ENCODE measurements around the gene SETBP1.

Gene SETBP1

GRCh38 chr18:44967599-44967998 lies 286.9 kb downstream of the SETBP1 start:
- no peak for DNase-seq (ENCODE audit: low read depth in 2 of 2)

GRCh38 chr18:44968336-44968735 lies 287.6 kb downstream of the SETBP1 start:
- DNase-seq (ENCODE audit: low read depth in 2 of 2), result no peak

GRCh38 chr18:44969214-44969795 lies 288.6 kb downstream of the SETBP1 start:
- no peak for DNase-seq (ENCODE audit: low read depth in 2 of 2)

GRCh38 chr18:44973282-44973681 lies 292.6 kb downstream of the SETBP1 start:
- DNase-seq (ENCODE audit: low read depth in 2 of 2), result no peak

- no peak for DNase-seq (ENCODE audit: low read depth in 2 of 2)
Observed at GRCh38 chr18:44974174-44974573, 293.5 kb downstream of the SETBP1 start.

- no peak for DNase-seq (ENCODE audit: low read depth in 2 of 2)
Observed at GRCh38 chr18:44977856-44978255, 297.2 kb downstream of the SETBP1 start.

- no peak for DNase-seq (ENCODE audit: low read depth in 2 of 2)
Observed at GRCh38 chr18:44979748-44980147, 299.1 kb downstream of the SETBP1 start.

- DNase-seq (ENCODE audit: low read depth in 2 of 2), result no peak
Observed at GRCh38 chr18:44981121-44981520, 300.4 kb downstream of the SETBP1 start.

- no peak for DNase-seq (ENCODE audit: low read depth in 2 of 2)
Observed at GRCh38 chr18:44986933-44987332, 306.2 kb downstream of the SETBP1 start.

GRCh38 chr18:44987371-44987770 lies 306.7 kb downstream of the SETBP1 start:
- DNase-seq (ENCODE audit: low read depth in 2 of 2), result no peak

- DNase-seq (ENCODE audit: low read depth in 2 of 2), result no peak
Observed at GRCh38 chr18:44988821-44989587, 308.3 kb downstream of the SETBP1 start.

GRCh38 chr18:44996261-44996660 lies 315.6 kb downstream of the SETBP1 start:
- DNase-seq (ENCODE audit: low read depth in 2 of 2), result no peak

GRCh38 chr18:44997174-44997573 lies 316.5 kb downstream of the SETBP1 start:
- no peak for DNase-seq (ENCODE audit: low read depth in 2 of 2)

GRCh38 chr18:44998360-44998759 lies 317.7 kb downstream of the SETBP1 start:
- DNase-seq (ENCODE audit: low read depth in 2 of 2), result no peak

GRCh38 chr18:45004546-45005080 lies 323.9 kb downstream of the SETBP1 start:
- no peak for DNase-seq (ENCODE audit: low read depth in 2 of 2)

GRCh38 chr18:45006934-45007333 lies 326.2 kb downstream of the SETBP1 start:
- no peak for DNase-seq (ENCODE audit: low read depth in 2 of 2)

GRCh38 chr18:45007531-45007930 lies 326.8 kb downstream of the SETBP1 start:
- DNase-seq (ENCODE audit: low read depth in 2 of 2), result no peak

GRCh38 chr18:45008694-45009413 lies 328.2 kb downstream of the SETBP1 start:
- no peak for DNase-seq (ENCODE audit: low read depth in 2 of 2)

GRCh38 chr18:45009756-45010155 lies 329.1 kb downstream of the SETBP1 start:
- no peak for DNase-seq (ENCODE audit: low read depth in 2 of 2)

GRCh38 chr18:45012286-45012685 lies 331.6 kb downstream of the SETBP1 start:
- no peak for DNase-seq (ENCODE audit: low read depth in 2 of 2)

GRCh38 chr18:45014047-45014501 lies 333.4 kb downstream of the SETBP1 start:
- DNase-seq (ENCODE audit: low read depth in 2 of 2), result peak; percentile 57 to 60

- DNase-seq (ENCODE audit: low read depth in 2 of 2), result no peak
Observed at GRCh38 chr18:45015788-45016128, 335.1 kb downstream of the SETBP1 start.

- DNase-seq (ENCODE audit: low read depth in 2 of 2), result no peak
Observed at GRCh38 chr18:45019469-45019868, 338.8 kb downstream of the SETBP1 start.
